ENCODE results near the gene PTOV1. TPM values are rescaled to one million over a fixed set of nuclear protein-coding genes. Genes with fewer than 3 reads are reported as not detected.

The PTOV1 gene
- 143 TPM for total RNA-seq

GRCh38 chr19:49850487-49851342 lies at the start of gene PTOV1:
Gene PTOV1, plus strand, starts transcription at chr19:49851159.
- ATAC-seq = peak; percentile 97
- peak; percentile 94 for DNase-seq (ENCODE audit: low spot score)
- intact Hi-C loops (cut with DNase I) = no loop called here

GRCh38 chr19:49801401-49801888 lies 49.5 kb upstream of the PTOV1 start:
- intact Hi-C loops (cut with DNase I) = no loop called here
- no peak for DNase-seq (ENCODE audit: low spot score)
- peak; percentile 31 for ATAC-seq

- DNase-seq (ENCODE audit: low spot score) (peak; percentile 97), ATAC-seq (peak; percentile 90)
- intact Hi-C loops (cut with DNase I) = no loop called here
Observed at GRCh38 chr19:49801966-49802661, 48.8 kb upstream of the PTOV1 start.

DNA sequence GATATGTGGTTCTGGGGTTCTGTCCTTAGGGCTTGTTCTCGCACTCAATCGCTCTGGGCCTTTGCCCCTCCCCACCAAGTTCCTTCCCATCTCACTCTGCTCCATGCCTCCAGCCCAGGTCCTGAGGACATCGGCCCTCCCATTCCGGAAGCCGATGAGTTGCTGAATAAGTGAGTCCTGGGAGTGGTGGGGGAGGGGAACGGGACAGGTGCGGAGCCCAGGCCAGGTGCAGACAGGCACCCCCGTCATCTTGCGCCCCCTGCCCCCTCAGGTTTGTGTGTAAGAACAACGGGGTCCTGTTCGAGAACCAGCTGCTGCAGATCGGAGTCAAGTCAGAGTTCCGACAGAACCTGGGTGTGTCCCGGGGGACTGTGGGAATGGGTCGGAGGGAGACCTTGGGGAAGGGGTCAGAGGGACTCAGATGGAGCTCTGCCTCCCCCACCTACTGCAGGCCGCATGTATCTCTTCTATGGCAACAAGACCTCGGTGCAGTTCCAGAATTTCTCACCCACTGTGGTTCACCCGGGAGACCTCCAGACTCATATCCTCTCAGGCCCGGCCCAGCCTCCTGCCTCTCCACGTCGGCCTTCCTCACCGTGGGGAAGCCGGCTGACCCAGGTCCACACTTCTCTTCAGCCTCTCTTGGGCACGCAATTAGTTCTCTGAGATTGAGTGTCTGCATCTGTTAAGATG lies 48.0 kb upstream of the PTOV1 start:
- ATAC-seq (peak; percentile 16), DNase-seq (ENCODE audit: low spot score) (no peak)
- intact Hi-C loops (cut with DNase I) = no loop called here

DNA sequence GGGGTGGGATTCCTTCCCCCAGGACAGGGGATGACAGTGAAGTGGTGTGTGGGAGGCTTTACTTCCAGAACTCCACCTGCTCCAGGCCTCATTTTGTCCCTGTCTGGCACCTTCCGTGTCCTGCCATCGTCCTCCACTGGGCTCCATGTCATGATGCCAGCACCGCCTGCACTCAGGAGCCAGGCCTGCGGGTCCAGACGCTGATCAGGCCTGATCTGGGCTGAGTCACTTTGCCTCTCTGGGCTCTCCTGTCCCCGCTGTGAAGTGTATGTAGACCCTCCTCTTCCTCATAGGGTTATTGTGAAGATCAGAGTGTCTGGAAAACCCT lies 47.5 kb upstream of the PTOV1 start:
- DNase-seq (ENCODE audit: low spot score) (no peak), ATAC-seq (no peak)
- intact Hi-C loops (cut with DNase I) = no loop called here

- intact Hi-C loops (cut with DNase I) = no loop called here
- DNase-seq (ENCODE audit: low spot score) = no peak
- no peak for ATAC-seq
Observed at GRCh38 chr19:49805822-49806619, 44.9 kb upstream of the PTOV1 start.

GRCh38 chr19:49806620-49806959 lies 44.4 kb upstream of the PTOV1 start:
- ATAC-seq (no peak), DNase-seq (ENCODE audit: low spot score) (no peak)
- intact Hi-C loops (cut with DNase I) = no loop called here

DNA sequence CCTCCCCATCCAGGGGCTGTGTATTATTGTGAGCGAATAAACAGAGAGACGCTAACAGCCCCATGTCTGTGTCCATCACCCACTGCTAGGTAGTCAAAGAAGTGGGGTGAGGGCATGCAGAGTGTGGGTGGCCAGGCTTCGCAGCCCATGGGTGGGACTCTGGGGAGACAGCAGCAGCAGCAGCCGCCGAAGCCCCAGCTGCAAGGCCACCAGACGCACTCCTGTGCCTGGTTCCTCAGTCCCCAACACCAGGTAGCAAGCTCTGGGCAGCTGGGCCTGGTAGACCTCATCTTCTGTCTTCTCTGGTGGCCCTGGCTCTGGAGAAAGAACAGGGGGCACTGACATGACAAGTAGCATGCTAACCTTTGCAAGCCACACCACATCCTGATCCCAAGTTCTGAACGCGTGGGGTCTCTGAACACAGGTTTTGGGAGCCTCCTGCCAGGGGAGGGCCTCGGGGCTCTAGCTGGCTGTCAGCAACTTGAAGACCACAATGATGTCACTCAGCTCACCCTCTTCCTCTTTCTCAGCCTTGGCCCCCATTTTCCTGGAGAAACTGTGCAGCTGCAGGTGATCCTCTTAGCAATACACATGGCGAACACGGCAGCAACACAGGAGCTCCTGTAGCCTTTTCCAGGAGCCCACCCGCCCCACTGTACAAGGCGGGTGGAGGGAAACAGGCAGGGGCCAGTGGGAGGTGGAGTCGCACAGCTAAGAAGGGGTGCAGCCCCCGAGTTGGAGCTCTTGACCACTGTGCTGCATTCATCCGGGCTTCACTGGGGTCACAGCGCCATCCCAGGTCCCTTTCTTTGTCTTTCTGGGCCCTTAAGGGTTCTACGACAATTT lies 43.7 kb upstream of the PTOV1 start:
- intact Hi-C loops (cut with DNase I) = no loop called here
- ATAC-seq = no peak
- no peak for DNase-seq (ENCODE audit: low spot score)

- no peak for DNase-seq (ENCODE audit: low spot score)
- ATAC-seq = peak; percentile 0
- intact Hi-C loops (cut with DNase I) = no loop called here
Observed at GRCh38 chr19:49807904-49808675, 42.9 kb upstream of the PTOV1 start.

DNA sequence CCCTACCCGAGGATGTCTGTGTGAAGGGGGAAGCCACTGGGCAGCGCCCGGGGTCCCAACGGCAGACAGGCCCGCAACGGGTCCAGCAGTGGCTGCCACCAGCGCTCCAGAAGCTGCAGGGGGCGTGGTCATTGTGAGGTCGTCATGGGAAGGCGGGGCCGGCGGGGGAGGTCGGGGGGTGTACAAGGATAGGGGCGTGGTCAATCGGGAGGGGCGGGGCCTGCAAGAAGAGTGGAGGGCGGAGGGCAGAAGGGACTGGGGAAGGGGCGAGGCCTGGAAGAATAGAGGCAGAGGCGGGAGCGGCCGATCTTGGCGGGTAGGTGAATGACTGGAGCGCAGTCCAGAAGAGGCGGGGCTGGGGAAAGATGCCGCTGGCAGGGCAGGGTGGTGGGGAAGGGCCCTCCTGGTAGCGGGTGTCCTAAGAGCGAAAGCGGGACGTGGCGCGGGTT lies 42.2 kb upstream of the PTOV1 start:
- peak; percentile 79 for ATAC-seq
- intact Hi-C loops (cut with DNase I) = no loop called here
- peak; percentile 99 for DNase-seq (ENCODE audit: low spot score)

DNA sequence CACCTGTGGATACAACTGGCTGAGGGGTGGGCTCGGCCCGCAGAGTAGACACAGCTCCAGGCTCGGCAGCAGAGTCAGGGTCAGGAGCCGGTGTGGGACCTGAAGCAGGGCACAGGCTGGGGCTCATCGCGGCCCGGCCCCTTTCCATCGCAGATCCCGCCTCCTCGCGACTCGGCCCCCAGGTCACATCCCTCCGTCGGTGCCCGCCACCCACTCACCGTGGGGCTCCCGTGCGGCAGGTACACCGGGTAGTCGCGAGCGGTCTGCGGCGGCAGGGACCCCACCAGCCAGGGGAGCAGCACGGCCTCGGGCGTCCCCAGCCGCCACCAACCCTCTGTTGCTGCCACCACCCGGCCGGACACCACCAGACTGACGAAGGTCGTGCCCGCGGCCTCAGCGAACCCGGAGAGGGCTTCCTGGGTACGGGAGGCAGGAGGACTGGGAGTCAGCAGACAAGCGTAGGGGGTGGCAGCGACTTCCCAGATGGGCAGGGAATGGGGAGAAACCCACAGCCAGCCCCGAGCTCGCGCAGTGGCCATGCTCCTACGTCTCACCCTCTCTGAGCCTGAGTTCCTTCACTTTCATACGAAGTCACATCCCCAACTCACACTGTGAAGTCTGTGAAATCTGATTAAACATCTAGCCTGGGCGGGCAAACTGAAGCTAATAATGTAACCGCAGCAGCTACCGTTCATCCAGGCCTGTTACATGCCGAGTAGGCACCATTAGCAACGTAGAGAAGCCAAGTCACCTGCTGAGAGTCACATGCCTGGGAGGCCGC lies 41.6 kb upstream of the PTOV1 start:
- intact Hi-C loops (cut with DNase I) = no loop called here
- peak; percentile 6 for ATAC-seq
- no peak for DNase-seq (ENCODE audit: low spot score)

DNA sequence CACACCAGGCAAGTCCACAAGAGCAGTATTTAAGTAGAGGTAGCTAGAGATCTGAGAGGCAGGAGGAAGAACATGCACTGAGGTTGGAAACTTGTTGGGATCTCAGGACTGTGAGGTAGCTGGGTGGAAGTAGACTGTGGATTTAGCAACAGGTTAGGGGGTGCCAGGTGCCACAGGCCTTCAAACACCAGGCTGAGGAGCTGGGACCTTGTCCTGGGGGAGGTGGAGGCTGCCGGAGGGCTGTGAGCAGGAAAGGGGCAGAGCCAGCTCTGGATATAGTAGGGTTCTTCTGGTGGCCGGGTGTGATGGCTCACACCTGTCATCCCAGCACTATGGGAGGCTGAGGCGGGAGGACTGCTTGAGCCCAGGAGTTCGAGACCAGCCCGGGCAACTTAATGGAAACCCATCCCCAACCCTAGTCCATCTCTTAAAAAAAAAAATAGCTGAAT lies 41.0 kb upstream of the PTOV1 start:
- intact Hi-C loops (cut with DNase I) = no loop called here
- ATAC-seq = no peak

DNA sequence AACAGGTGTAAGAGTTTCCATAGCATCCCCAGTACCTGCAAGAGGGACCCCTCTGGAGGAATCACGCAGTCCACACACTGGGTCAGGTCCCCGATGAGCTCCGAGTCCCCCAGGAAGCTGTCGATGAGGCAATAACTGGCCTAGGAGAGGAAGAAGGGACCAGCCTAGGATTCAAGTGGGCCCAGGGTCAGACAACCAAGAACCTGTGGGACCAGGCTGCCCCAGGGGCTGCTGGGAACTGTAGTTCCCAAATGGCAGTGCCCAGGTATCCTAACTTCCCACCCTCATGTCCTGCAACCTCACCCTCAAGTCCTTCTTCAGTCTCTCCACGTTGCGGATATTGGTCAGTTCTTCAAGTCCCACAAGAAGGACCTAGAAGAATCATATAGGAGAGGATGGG lies 39.6 kb upstream of the PTOV1 start:
- intact Hi-C loops (cut with DNase I) = no loop called here
- no peak for ATAC-seq
- DNase-seq (ENCODE audit: low spot score) = no peak

More for the DNA sequence above, 41.0 kb upstream of the PTOV1 start:
- no peak for DNase-seq (ENCODE audit: low spot score)

DNA sequence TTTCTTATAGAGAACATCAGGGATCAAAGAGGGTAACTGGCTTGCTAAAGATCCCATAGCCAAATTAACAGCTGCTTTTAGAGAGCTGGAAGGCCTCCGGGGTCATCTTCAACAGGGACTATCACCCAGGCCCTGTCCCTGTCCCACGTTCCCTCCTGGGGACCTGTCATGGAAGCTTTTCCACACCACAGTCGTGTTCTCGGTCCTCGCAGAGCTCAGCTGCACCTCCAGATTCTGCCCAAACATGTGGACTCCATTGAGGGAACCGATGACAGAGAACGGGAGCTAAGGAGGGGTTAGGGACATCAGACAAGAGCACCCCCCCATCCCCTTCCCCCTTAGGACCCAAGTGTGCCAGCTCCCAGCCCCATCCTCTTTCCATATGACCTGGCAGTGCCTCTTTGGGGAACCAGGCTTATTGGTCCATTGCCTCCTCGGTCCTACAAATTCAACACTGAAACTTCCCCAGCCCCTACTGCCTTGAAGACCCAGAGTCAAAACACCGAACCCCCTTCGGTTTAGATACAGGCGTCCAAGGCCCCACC lies 38.4 kb upstream of the PTOV1 start:
- DNase-seq (ENCODE audit: low spot score) = no peak
- intact Hi-C loops (cut with DNase I) = no loop called here
- no peak for ATAC-seq

DNA sequence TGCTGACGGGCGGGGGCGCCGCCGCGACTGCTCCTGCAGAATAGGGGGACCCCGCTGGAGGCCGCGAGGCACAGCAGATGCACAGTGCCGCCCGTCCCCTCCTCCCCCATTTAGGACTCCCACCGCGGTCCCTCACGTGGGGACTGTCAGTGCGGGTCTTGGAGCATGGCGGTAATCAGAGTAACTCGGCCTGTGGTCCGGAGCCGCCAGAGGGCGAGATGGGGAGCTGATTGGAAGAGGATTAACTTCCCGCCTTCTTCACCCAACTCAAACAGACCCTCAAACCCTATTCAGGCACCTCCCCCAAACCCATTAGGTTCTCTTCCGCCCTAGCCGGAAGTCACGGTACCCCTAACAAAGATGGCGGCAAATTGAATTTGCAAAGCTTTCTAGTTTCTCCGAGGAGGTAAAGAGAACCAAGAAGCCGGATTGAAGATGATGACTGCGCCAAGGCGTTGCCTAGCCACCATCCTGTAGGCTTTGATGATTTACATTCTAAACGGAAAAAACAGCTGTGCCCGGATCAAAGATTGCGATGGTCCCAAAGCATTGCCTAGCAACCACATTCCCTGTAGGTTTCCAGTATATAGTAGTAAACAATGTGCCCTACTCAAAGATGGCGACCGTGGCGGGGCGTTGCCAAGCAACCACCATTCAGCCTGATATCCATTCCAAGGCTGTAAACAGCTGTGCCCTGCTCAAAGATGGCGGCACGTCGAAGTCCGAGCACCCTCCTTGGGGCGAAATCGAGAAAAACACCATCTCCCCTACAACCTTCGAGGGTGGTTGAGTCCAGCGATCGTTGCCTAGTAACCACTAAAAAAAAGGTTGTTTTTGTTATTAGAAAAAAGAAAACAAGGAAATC lies 37.7 kb upstream of the PTOV1 start, which contains the start of gene FUZ:
Gene FUZ (minus strand): TSS at position 296 of the 865 bp plus-strand sequence. CDS start 186 bp downstream, at position 110.
- intact Hi-C loops (cut with DNase I) = no loop called here
- peak; percentile 84 for ATAC-seq
- DNase-seq (ENCODE audit: low spot score) = peak; percentile 98

All from sciatic nerve (tissue), 2 donors.